Omental fat pad (tissue), 4 donors: ENCODE results near the gene HS6ST3. TPM values are rescaled to one million over a fixed set of nuclear protein-coding genes. Genes with fewer than 3 reads are reported as not detected.

ENCODE experiments used
- ATAC-seq: fragments of 150-250 bp; one replicate; pipeline ENCODE4 v1.9.1; 2016; ENCODE audit warnings: mild to moderate bottlenecking, moderate library complexity; ENCODE audit not compliant: low FRiP score
- DNase-seq: peaks from one replicate; pipeline ENCODE4 v3.0.0-alpha.2; 2019; ENCODE audit warnings: low spot score
- total RNA-seq, 4 donors: library from RNA; depleted of rRNA; stranded (reverse); fragments of >200 nt; gene quantifications; one replicate each; pipeline ENCODE4 v1.1.0, GENCODE V29; 2016
- TF ChIP-seq, protein P1 (sequence below), 3 donors: fragments of 450-650 bp; IDR thresholded peaks; one replicate each; pipeline ENCODE4 v1.5.1; 2016 to 2017; ENCODE audit warnings: antibody characterized with exemption in 3 of 3, mild to moderate bottlenecking in 3 of 3, moderate library complexity in 2 of 3

Gene HS6ST3
- total RNA-seq, 4 donors from 2014 or later, result 0.09 to 0.32 (median 0.24) TPM; not detected in 1

DNA sequence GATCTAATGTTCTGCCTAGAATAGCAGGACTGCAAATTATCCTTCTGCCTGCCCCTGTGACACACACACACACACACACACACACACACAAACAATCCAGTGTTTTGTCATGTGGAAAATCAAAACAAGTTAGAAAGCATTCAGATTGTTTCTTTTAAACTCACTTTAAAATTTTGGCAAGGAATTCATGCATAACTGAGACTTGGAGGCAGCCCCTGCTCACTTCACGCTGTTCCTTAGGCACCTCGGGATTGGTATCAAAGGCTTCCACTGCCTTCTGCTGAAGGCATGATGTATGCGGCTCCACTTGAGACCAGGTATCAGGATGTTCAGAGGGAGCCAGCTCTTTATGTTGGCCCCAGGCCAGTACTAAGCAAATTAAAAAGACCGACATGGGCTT, 745.6 kb downstream of the HS6ST3 start:
- TF ChIP-seq, protein P1, sequence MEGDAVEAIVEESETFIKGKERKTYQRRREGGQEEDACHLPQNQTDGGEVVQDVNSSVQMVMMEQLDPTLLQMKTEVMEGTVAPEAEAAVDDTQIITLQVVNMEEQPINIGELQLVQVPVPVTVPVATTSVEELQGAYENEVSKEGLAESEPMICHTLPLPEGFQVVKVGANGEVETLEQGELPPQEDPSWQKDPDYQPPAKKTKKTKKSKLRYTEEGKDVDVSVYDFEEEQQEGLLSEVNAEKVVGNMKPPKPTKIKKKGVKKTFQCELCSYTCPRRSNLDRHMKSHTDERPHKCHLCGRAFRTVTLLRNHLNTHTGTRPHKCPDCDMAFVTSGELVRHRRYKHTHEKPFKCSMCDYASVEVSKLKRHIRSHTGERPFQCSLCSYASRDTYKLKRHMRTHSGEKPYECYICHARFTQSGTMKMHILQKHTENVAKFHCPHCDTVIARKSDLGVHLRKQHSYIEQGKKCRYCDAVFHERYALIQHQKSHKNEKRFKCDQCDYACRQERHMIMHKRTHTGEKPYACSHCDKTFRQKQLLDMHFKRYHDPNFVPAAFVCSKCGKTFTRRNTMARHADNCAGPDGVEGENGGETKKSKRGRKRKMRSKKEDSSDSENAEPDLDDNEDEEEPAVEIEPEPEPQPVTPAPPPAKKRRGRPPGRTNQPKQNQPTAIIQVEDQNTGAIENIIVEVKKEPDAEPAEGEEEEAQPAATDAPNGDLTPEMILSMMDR (IDR thresholded peaks at IDR 0.05), result no peak
- DNase-seq, result no peak
- no peak for ATAC-seq

DNA sequence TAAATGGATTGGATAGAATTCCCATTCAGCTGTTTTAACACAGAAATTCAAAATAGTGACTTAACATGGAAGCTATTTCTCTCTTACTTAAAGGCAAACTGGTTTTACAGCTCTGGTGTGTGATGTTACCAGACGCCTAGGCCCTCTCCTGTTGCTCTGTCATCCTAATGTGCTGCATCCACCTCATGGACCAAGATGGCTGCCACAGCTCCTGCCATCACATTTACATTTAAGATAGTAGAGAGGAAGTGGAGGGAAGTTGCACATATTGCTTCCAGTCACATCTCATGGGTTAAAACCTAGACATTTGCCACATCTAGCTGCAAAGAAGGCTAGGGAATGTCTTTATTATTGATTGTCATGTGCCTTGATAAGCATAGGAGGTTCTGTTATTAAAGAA, 746.8 kb downstream of the HS6ST3 start:
- no peak for DNase-seq
- ATAC-seq, result no peak
- TF ChIP-seq, protein P1 (IDR thresholded peaks at IDR 0.05), result no peak

DNA sequence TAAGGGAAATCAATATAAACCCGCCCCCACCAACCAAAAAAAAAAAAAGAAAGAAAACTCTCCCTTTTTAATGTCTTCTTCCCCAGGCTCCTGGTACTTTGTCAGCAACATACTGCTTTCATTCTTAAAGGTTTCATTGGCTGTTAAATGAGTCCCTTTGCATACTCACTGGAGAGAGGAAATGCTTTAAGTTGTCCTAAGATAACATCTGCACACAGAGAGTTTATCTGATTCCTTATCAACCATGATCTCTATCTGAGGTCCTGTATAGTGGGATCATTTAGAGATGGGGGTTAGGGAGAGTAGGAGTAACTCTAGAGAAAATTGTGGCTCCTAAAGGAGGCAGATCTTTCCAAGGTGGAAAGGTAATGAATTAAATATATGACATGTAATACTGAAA, 747.9 kb downstream of the HS6ST3 start:
- DNase-seq (no peak), ATAC-seq (no peak)
- TF ChIP-seq, protein P1 (IDR thresholded peaks at IDR 0.05), result no peak

DNA sequence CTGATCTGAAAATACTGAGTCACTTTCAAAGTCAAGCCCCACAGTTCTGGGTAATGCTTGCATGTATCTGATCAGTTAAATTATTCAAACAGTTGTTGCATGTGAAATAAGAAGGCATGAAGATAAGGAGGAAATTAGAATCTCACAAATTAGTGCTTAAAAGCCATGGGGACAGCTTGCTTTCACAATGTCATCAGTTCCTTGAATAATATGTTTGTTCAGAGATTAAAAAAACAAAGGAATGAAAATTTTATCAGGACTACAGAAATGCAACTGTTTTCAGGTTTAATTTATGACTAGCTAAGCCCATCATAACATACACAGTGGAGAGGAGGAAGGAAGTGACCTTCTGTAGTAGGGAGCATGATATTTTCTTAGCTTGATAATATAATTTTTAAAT, 754.3 kb downstream of the HS6ST3 start:
- ATAC-seq (no peak), DNase-seq (no peak)
- TF ChIP-seq, protein P1 (IDR thresholded peaks at IDR 0.05), result no peak

DNA sequence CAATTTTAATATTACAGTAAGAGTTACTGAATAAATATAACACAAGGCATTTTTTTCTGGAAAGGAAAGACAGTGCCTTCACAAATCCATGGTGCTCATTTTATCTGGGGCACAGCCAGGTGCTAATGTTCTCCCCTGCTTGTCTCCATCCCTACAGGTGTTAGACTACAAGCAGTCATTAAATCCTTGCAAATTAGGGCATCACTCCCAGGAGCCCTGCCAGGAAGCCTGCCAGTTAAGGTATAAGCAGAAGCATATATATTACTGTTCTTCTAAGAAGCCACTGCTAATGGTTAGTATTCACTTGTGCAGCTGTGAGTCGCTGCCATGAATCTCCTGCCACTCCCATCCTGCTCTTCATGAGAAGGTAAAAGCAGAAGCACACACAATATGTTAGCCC, 754.7 kb downstream of the HS6ST3 start:
- DNase-seq (no peak), ATAC-seq (no peak)
- TF ChIP-seq, protein P1 (IDR thresholded peaks at IDR 0.05), result no peak

DNA sequence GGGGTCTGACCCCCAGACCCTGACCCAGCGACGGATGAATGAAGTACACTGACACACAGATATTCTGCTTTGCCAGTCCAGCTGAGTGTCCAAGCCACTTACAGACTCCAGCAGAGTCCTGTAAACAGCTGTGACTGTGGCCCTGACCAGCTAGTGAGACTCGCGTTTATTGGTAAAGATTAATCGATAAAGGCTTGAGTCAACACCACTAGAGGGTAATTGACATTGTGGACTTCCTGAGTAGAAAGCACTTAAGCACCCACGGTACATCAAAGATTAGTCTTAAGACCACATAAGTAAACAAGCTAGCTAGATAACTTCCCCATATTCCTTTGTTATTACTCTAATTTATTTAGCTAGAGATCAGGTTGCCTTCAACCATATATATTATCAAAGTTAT, 758.4 kb downstream of the HS6ST3 start:
- ATAC-seq (no peak), DNase-seq (no peak)
- TF ChIP-seq, protein P1 (IDR thresholded peaks at IDR 0.05), result no peak

DNA sequence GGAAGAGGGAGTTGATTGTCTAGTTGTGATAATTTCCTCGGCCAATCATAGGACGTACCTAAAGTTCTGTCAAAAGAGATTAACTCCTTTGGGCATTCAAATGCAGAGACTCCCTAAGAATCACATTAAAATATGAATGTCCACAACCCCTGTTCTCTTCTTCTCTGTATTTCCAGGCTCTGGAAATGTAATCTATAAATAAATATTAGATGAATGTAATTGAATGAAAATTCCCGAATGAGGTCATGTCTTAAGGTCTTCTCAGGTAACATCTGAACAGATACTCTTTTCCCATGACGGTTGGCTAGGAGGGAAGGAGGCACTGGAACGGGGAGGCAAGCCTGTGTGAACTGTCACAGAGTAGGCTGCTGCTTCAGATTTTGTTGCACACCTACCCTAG, 759.2 kb downstream of the HS6ST3 start:
- TF ChIP-seq, protein P1 (IDR thresholded peaks at IDR 0.05), result no peak
- DNase-seq, result no peak
- no peak for ATAC-seq
